HepG2 (cell line): ENCODE measurements around the gene CLDN16. TPM values are rescaled to one million over a fixed set of nuclear protein-coding genes. Genes with fewer than 3 reads are reported as not detected.
A peak's percentile ranks its signal among the peaks of the same experiment; 100 is the strongest.

Experiments used
- ATAC-seq: fragments of 200-7000 bp; cut with Tn5 transposase; 3 replicates; pipeline ENCODE4 v1.9.1; 2020; ENCODE audit warnings: mild to moderate bottlenecking, moderate library complexity
- BruUV-seq: library from RNA; stranded (reverse); fragments of 400-500 nt; replicated peaks from 2 replicates; lab custom pipeline; 2021; lab: Mats Ljungman, UMichigan
- CTCF ChIA-PET: fragments of 300-600 bp; formaldehyde crosslinking; extraction: SDS; loops from one replicate; lab custom pipeline; 2021; ENCODE audit warnings: low total read pairs, inconsistent platforms, low intra/inter-chr PET ratio; lab: Yijun Ruan, JAX
- POLR2A ChIA-PET: fragments of 350-600 bp; sonication (Branson Sonifier 250); formaldehyde crosslinking; loops from one replicate; lab custom pipeline; 2020; ENCODE audit warnings: antibody characterized with exemption, inconsistent platforms; lab: Yijun Ruan, JAX
- DNase-seq: peaks from one replicate; pipeline ENCODE4 v3.0.0-alpha.2; 2015; ENCODE audit warnings: low spot score
- FAIRE-seq: peaks from 3 replicates; lab custom pipeline; 2011; peaks lifted over from hg19 to GRCh38; lab: Jason Lieb, UNC
- H2AFZ ChIP-seq: one replicate; pipeline ENCODE4 v1.6.1; 2011; ENCODE audit warnings: low read length, inconsistent platforms
- H3K27ac ChIP-seq: fragments of 300-600 bp; 3 replicates; pipeline ENCODE4 v1.8.0; 2011; ENCODE audit warnings: mixed run types, mild to moderate bottlenecking, mixed read lengths, low read length, inconsistent platforms; ENCODE audit not compliant: insufficient read depth; ENCODE audit errors: extremely low read length
- H3K27me3 ChIP-seq, 2 experiments: fragments of 200-600 bp in 1 of 2; 2 replicates in 1 of 2; 3 replicates in 1 of 2; pipeline versions ENCODE4 v1.6.0 to v1.8.0; 2011; ENCODE audit warnings: low read length in 2 of 2, mild to moderate bottlenecking in 2 of 2, moderate library complexity in 2 of 2, inconsistent platforms in 1 of 2; ENCODE audit not compliant: insufficient read depth in 2 of 2, control insufficient read depth in 1 of 2
- H3K36me3 ChIP-seq, 2 experiments: fragments of 200-600 bp in 1 of 2; replicated peaks in 1 of 2; 2 replicates in 1 of 2; 3 replicates in 1 of 2; pipeline versions ENCODE4 v1.5.1 to v1.8.0; 2011; ENCODE audit warnings: low read length in 2 of 2, inconsistent platforms in 1 of 2; ENCODE audit not compliant: insufficient read depth in 2 of 2, control insufficient read depth in 1 of 2
- H3K4me1 ChIP-seq: 2 replicates; pipeline ENCODE4 v1.5.1; 2012; ENCODE audit warnings: low read length, inconsistent platforms; ENCODE audit not compliant: insufficient read depth
- H3K4me2 ChIP-seq: 2 replicates; pipeline ENCODE4 v1.6.0; 2011; ENCODE audit warnings: low read depth, low read length, inconsistent platforms
- H3K4me3 ChIP-seq, 3 experiments: fragments of 200-600 bp in 1 of 3; sonication (generic), shearing (Covaris generic) in 1 of 3; replicated peaks in 1 of 3; 2 replicates each; pipeline ENCODE4 v1.5.1; 2011 to 2016; ENCODE audit warnings: low read length in 3 of 3, inconsistent platforms in 2 of 3, low read depth in 2 of 3, mild to moderate bottlenecking in 2 of 3, control low read depth in 1 of 3, mixed read lengths in 1 of 3; ENCODE audit not compliant: insufficient read depth in 1 of 3
- H3K79me2 ChIP-seq: one replicate; pipeline ENCODE4 v1.6.1; 2011; ENCODE audit warnings: low read length, inconsistent platforms; ENCODE audit not compliant: insufficient read depth
- H3K9ac ChIP-seq: 2 replicates; pipeline ENCODE4 v1.6.0; 2011; ENCODE audit warnings: mild to moderate bottlenecking, low read depth, low read length, inconsistent platforms; ENCODE audit not compliant: insufficient read depth
- H3K9me3 ChIP-seq: 2 replicates; pipeline ENCODE4 v1.5.1; 2012; ENCODE audit warnings: mild to moderate bottlenecking, low read length
- H4K20me1 ChIP-seq: 2 replicates; pipeline ENCODE4 v1.6.0; 2011; ENCODE audit warnings: inconsistent platforms, mild to moderate bottlenecking, low read length, moderate library complexity; ENCODE audit not compliant: insufficient read depth
- CBX2 ChIP-seq, 2 experiments: fragments of 200-600 bp in 1 of 2; sonication (generic); formaldehyde crosslinking in 1 of 2; IDR thresholded peaks; 2 replicates each; pipeline versions ENCODE4 v1.7.0 to v1.8.1; 2018 to 2022; ENCODE audit warnings: low read depth in 2 of 2, low read length in 1 of 2, mild to moderate bottlenecking in 1 of 2, missing genetic modification reagents in 1 of 2
- HNF4G ChIP-seq, 2 experiments: sonication (generic) in 1 of 2; formaldehyde crosslinking in 1 of 2; IDR thresholded peaks; 2 replicates each; pipeline versions ENCODE4 v1.4.0 to v1.6.1; 2011 to 2020; ENCODE audit warnings: borderline replicate concordance in 2 of 2, low read depth in 2 of 2, mild to moderate bottlenecking in 2 of 2, low read length in 1 of 2, missing genetic modification reagents in 1 of 2, moderate library complexity in 1 of 2
- PPARG ChIP-seq: conservative IDR thresholded peaks from 2 replicates; pipeline ENCODE4 v1.6.1; 2016; ENCODE audit warnings: missing biosample characterization, missing genetic modification reagents
- RAD21 ChIP-seq: fragments of 450-650 bp; formaldehyde crosslinking; IDR thresholded peaks from 2 replicates; pipeline ENCODE4 v1.5.0; 2020; ENCODE audit warnings: mild to moderate bottlenecking
- ZMYM4 ChIP-seq: sonication (generic); formaldehyde crosslinking; IDR thresholded peaks from 2 replicates; pipeline ENCODE4 v1.8.1; 2023; ENCODE audit warnings: mild to moderate bottlenecking, missing genetic modification reagents
- ZNF549 ChIP-seq: sonication (generic); formaldehyde crosslinking; IDR thresholded peaks from 2 replicates; pipeline ENCODE4 v1.5.0; 2020; ENCODE audit warnings: missing genetic modification reagents
- ZNF775 ChIP-seq: sonication (generic); formaldehyde crosslinking; IDR thresholded peaks from 2 replicates; pipeline ENCODE4 v1.4.0; 2020; ENCODE audit warnings: missing genetic modification reagents, mild to moderate bottlenecking, moderate library complexity, borderline replicate concordance
- WGBS: methylation state at CpG from one replicate; pipeline ENCODE4 v1.1.6; 2017; ENCODE audit warnings: low lambda C conversion rate; 5-methylcytosine and 5-hydroxymethylcytosine counted together
- in situ Hi-C: cut with HindIII; loops from 2 replicates; pipeline ENCODE4 v1.10.0; 2017; ENCODE audit warnings: low pct_unique_long_range_greater_than_20kb; ENCODE audit not compliant: extremely low pct_ligation_motif_present
- intact Hi-C: fragments of 100-400 bp; cut with micrococcal nuclease; formaldehyde crosslinking; loops from one replicate; pipeline ENCODE4 v1.10.0; 2022; ENCODE audit not compliant: unreplicated experiment
- polyA plus RNA-seq, 8 experiments: library from polyadenylated mRNA; depleted of rRNA in 3 of 8; stranded (reverse) in 7 of 8; unstranded in 1 of 8; fragments of >200 nt; fragmentation: Illumina TruSeq in 4 of 8; extraction: Trizol in 4 of 8; gene quantifications; 2 replicates each; pipeline versions ENCODE4 v1.2.1 to v1.2.3, GENCODE V29; 2011 to 2016; ENCODE audit warnings: low read depth in 4 of 8, missing spikeins in 1 of 8, mixed read lengths in 1 of 8; ENCODE audit not compliant: insufficient read depth in 1 of 8
- total RNA-seq, 5 experiments: library from RNA; depleted of rRNA; stranded (reverse); fragments of >200 nt; fragmentation: Illumina TruSeq; extraction: Trizol; gene quantifications; 2 replicates each; pipeline ENCODE4 v1.2.3, GENCODE V29; 2016; ENCODE audit warnings: low read depth in 1 of 5
- TF ChIP-seq, protein P1 (sequence below): sonication (generic); formaldehyde crosslinking; IDR thresholded peaks from 2 replicates; pipeline ENCODE4 v1.8.0; 2022; ENCODE audit warnings: mild to moderate bottlenecking, missing genetic modification reagents; ENCODE audit not compliant: insufficient replicate concordance

Gene CLDN16
- total and polyA plus RNA-seq, 2 of the 13 experiments (the other 11 are each of a cell fraction or from before 2014, with no cell fraction given): 0.13 to 0.24 TPM

DNA sequence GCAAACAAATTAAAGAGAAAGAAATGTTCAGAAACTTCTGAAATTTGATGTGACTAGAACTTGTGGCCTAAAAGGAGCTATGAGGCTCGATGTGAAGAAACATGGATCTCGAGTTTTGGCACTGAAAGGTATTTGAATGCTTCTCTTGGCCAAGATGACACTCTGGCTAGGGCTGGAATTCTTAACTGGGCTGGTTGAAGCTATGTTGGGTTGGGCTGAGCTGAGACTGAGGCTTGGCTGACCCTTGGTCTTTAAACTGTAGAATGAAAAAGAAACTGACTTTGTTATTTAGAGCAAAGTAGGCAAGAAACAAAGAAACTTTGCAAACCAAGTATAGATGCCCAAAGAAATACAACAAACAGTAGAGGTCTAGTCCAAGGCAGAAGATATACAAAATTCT is 28.1 kb upstream of the CLDN16 start:
- Histone ChIP-seq H3K9ac (no peak overlapping the region), H3K79me2 (no peaks in the 10 kb centered on the region), H2AFZ (no peak overlapping the region), H3K4me1 (peaks cover 21% of the 10 kb centered on the region), H3K27me3 (no peaks in the 10 kb centered on the region; a peak in 1 of 5 replicates), H3K9me3 (no peaks in the 10 kb centered on the region), H3K27ac (no peak overlapping the region), H4K20me1 (no peaks in the 10 kb centered on the region), H3K4me2 (no peak overlapping the region; the same call in 1 of the 2 replicates), H3K36me3 (no peaks in the 10 kb centered on the region), H3K4me3 (no peak overlapping the region)
- BruUV-seq: no TSS peak
- POLR2A ChIA-PET: no interaction called here
- TF ChIP-seq PPARG (CRISPR knock-in tag) (no peak), HNF4G (IDR thresholded peaks at IDR 0.05; ENCODE audit: borderline replicate concordance, low read depth, low read length) (no peak), HNF4G (CRISPR knock-in tag; IDR thresholded peaks at IDR 0.05; ENCODE audit: borderline replicate concordance, low read depth) (no peak), ZNF549 (CRISPR knock-in tag) (no peak), ZMYM4 (CRISPR knock-in tag) (0 out of 2 replicates have a peak, but pooled peaks have one; percentile 16), ZNF775 (no peak), CBX2 (IDR thresholded peaks at IDR 0.05; ENCODE audit: low read depth, low read length) (no peak), CBX2 (CRISPR knock-in tag; IDR thresholded peaks at IDR 0.05; ENCODE audit: low read depth) (no peak), RAD21 (CRISPR knock-in tag) (no peak)
- TF ChIP-seq, protein P1, sequence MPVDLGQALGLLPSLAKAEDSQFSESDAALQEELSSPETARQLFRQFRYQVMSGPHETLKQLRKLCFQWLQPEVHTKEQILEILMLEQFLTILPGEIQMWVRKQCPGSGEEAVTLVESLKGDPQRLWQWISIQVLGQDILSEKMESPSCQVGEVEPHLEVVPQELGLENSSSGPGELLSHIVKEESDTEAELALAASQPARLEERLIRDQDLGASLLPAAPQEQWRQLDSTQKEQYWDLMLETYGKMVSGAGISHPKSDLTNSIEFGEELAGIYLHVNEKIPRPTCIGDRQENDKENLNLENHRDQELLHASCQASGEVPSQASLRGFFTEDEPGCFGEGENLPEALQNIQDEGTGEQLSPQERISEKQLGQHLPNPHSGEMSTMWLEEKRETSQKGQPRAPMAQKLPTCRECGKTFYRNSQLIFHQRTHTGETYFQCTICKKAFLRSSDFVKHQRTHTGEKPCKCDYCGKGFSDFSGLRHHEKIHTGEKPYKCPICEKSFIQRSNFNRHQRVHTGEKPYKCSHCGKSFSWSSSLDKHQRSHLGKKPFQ (CRISPR knock-in tag): no peak
- 39% methylated on average over 2 of the region's 2 CpGs for WGBS
- DNase-seq (no peak), FAIRE-seq (no peak), ATAC-seq (peak; percentile 78)
- CTCF ChIA-PET: no interaction called here
- in situ Hi-C loops (no loop called here), intact Hi-C loops (no loop called here)
